Esophagus muscularis mucosa (tissue), 4 donors: ENCODE results near the gene RAI1. TPM values are rescaled to one million over a fixed set of nuclear protein-coding genes. Genes with fewer than 3 reads are reported as not detected.

Experiments used
- DNase-seq: peaks from one replicate; pipeline ENCODE4 v3.0.0-alpha.2; 2017; ENCODE audit errors: extremely low spot score
- H3K27ac ChIP-seq, 4 donors: fragments of 200-600 bp; sonication (generic); replicated peaks in 1 of 4; 1 replicate in 3 of 4; 2 replicates in 1 of 4; pipeline ENCODE4 v1.5.1; 2016 to 2019; ENCODE audit warnings: mild to moderate bottlenecking in 1 of 4
- H3K27me3 ChIP-seq, 4 donors: fragments of 200-600 bp; sonication (generic); one replicate each; pipeline versions ENCODE4 v1.5.1 to v1.6.0; 2016 to 2019
- H3K36me3 ChIP-seq, 4 donors: fragments of 200-600 bp; sonication (generic); one replicate each; pipeline ENCODE4 v1.5.1; 2016 to 2019
- H3K4me1 ChIP-seq, 4 donors: fragments of 200-600 bp; sonication (generic); one replicate each; pipeline ENCODE4 v1.5.1; 2016 to 2019
- H3K4me3 ChIP-seq, 4 donors: fragments of 200-600 bp; sonication (generic); 1 replicate in 2 of 4; 2 replicates in 2 of 4; pipeline ENCODE4 v1.5.1; 2016 to 2019; ENCODE audit warnings: mild to moderate bottlenecking in 4 of 4, moderate library complexity in 1 of 4
- H3K9me3 ChIP-seq, 4 donors: fragments of 200-600 bp; sonication (generic); 1 replicate in 3 of 4; 2 replicates in 1 of 4; pipeline ENCODE4 v1.5.1; 2016 to 2019
- CTCF ChIP-seq, 3 experiments: fragments of 200-600 bp in 2 of 3; fragments of 450-650 bp in 1 of 3; sonication (generic) in 2 of 3; IDR thresholded peaks; one replicate each; pipeline ENCODE4 v1.5.1; 2017 to 2019; ENCODE audit warnings: antibody characterized with exemption in 3 of 3, mild to moderate bottlenecking in 2 of 3, moderate library complexity in 1 of 3
- EP300 ChIP-seq: sonication (generic); formaldehyde crosslinking; IDR thresholded peaks from one replicate; pipeline ENCODE4 v1.6.1; 2017; ENCODE audit warnings: antibody characterized with exemption
- POLR2A ChIP-seq: fragments of 450-650 bp; IDR thresholded peaks from one replicate; pipeline ENCODE4 v1.6.1; 2017; ENCODE audit warnings: antibody characterized with exemption, moderate library complexity, mild to moderate bottlenecking, low read depth
- POLR2AphosphoS5 ChIP-seq, 2 donors: sonication (generic); formaldehyde crosslinking; IDR thresholded peaks; one replicate each; pipeline ENCODE4 v1.6.1; 2017; ENCODE audit warnings: antibody characterized with exemption in 2 of 2
- WGBS: methylation state at CpG from one replicate; pipeline ENCODE4 v1.1.5; 2018; 5-methylcytosine and 5-hydroxymethylcytosine counted together
- intact Hi-C: fragments of 100-400 bp; cut with DNase I; formaldehyde crosslinking; loops from one replicate; pipeline ENCODE4 v1.15.1; 2023
- total RNA-seq, 4 donors: library from RNA; depleted of rRNA; stranded (reverse); fragments of >200 nt; gene quantifications; one replicate each; pipeline versions ENCODE4 v1.1.0 to v1.2.1, GENCODE V29; 2016

The RAI1 gene
- total RNA-seq, 4 donors from 2014 or later = 18.7 to 41.3 (median 28.3) TPM

- no peaks in the 10 kb centered on the region for H3K27me3 ChIP-seq
- TF ChIP-seq POLR2AphosphoS5 (IDR thresholded peaks at IDR 0.05) = peak; percentile 54 to 70
- no peak for TF ChIP-seq CTCF (IDR thresholded peaks at IDR 0.05)
- TF ChIP-seq POLR2A = no peak
- no peaks in the 10 kb centered on the region for H3K9me3 ChIP-seq
- H3K36me3 ChIP-seq = no peaks in the 10 kb centered on the region
- no peak for DNase-seq
- no peak overlapping the region for H3K4me3 ChIP-seq
- peak overlapping the region; percentile 82 to 89 (median 87) for H3K27ac ChIP-seq
- H3K4me1 ChIP-seq = peaks cover 67 to 100% (median 90%) of the 10 kb centered on the region in 4 donors
- WGBS = 18% methylated on average over 4 of the region's 7 CpGs
- intact Hi-C loops = no loop called here
Measured at GRCh38 chr17:17713839-17714238, 32.6 kb downstream of the RAI1 start.

- WGBS = 38% methylated on average over 16 of the region's 16 CpGs
- Histone ChIP-seq H3K27ac (peak overlapping the region; percentile 82 to 89 (median 87)), H3K27me3 (no peaks in the 10 kb centered on the region), H3K36me3 (no peaks in the 10 kb centered on the region), H3K4me3 (no peak overlapping the region), H3K4me1 (peaks cover 67 to 100% (median 85%) of the 10 kb centered on the region in 4 donors), H3K9me3 (no peaks in the 10 kb centered on the region)
- intact Hi-C loops = no loop called here
- TF ChIP-seq POLR2A (no peak), POLR2AphosphoS5 (IDR thresholded peaks at IDR 0.05) (no peak), CTCF (IDR thresholded peaks at IDR 0.05) (no peak), EP300 (no peak)
- no peak for DNase-seq
Measured at GRCh38 chr17:17714261-17714866, 33.1 kb downstream of the RAI1 start.

- intact Hi-C loops = no loop called here
- TF ChIP-seq POLR2AphosphoS5 (IDR thresholded peaks at IDR 0.05) = no peak
- no peak for TF ChIP-seq CTCF (IDR thresholded peaks at IDR 0.05)
- no peak for TF ChIP-seq POLR2A
- no peak for TF ChIP-seq EP300
- H3K4me1 ChIP-seq = peaks cover 66 to 99% (median 79%) of the 10 kb centered on the region in 4 donors
- H3K27ac ChIP-seq = peak overlapping the region; percentile 82 to 89 (median 87)
- H3K27me3 ChIP-seq = no peaks in the 10 kb centered on the region
- H3K4me3 ChIP-seq = no peak overlapping the region
- no peak for DNase-seq
- WGBS = 58% methylated on average over 3 of the region's 3 CpGs
- H3K36me3 ChIP-seq = no peaks in the 10 kb centered on the region
- H3K9me3 ChIP-seq = no peaks in the 10 kb centered on the region
Measured at GRCh38 chr17:17714879-17715278, 33.6 kb downstream of the RAI1 start.

- Histone ChIP-seq H3K4me1 (peaks cover 57 to 97% (median 66%) of the 10 kb centered on the region in 4 donors), H3K27me3 (no peaks in the 10 kb centered on the region), H3K27ac (peak overlapping the region; percentile 20 to 89 (median 66)), H3K36me3 (no peaks in the 10 kb centered on the region), H3K4me3 (no peak overlapping the region), H3K9me3 (no peaks in the 10 kb centered on the region)
- intact Hi-C loops = no loop called here
- no peak for DNase-seq
- TF ChIP-seq POLR2A (no peak), CTCF (IDR thresholded peaks at IDR 0.05) (no peak), EP300 (no peak), POLR2AphosphoS5 (IDR thresholded peaks at IDR 0.05) (no peak)
- WGBS = 95% methylated on average over 2 of the region's 7 CpGs
Measured at GRCh38 chr17:17716837-17717523, 35.7 kb downstream of the RAI1 start.
